OCI-LY3 (cell line): Measurements from ENCODE around the gene GK2.

Experiments used
- CTCF ChIP-seq: fragments of 200-600, 300-600 bp; sonication (generic); IDR thresholded peaks from 2 replicates; pipeline ENCODE4 v1.5.1; 2014; ENCODE audit warnings: antibody characterized with exemption, low read length, low read depth
- EZH2phosphoT487 ChIP-seq: fragments of 200-600 bp; shearing (Covaris generic); IDR thresholded peaks from 2 replicates; pipeline ENCODE4 v1.6.1; 2018; ENCODE audit warnings: antibody characterized with exemption, mixed run types, low read depth

- TF ChIP-seq CTCF, result no peak
- no peak for TF ChIP-seq EZH2phosphoT487
Measured at GRCh38 chr4:79358438-79358837, 49.6 kb downstream of the GK2 start.
